Mesothelial cell of epicardium (in vitro differentiated cells): Measurements from ENCODE around the gene MPST. TPM values are rescaled to one million over a fixed set of nuclear protein-coding genes. Genes with fewer than 3 reads are reported as not detected.
"Not testable (repeated sequence)": the region's sequence is repeated elsewhere in the genome, so short reads cannot be mapped to it uniquely, and the experiment has no call there.

ENCODE experiments used
- DNase-seq, 2 experiments: peaks; one replicate each; pipeline ENCODE4 v3.0.0; 2021; ENCODE audit warnings: low spot score in 2 of 2; ENCODE audit not compliant: unreplicated experiment in 2 of 2
- H3K27ac Mint-ChIP-seq: 2 replicates; pipeline ENCODE4 v1.8.0; 2021; ENCODE audit warnings: mixed read lengths
- H3K27me3 Mint-ChIP-seq: 2 replicates; pipeline ENCODE4 v1.8.0; 2021; ENCODE audit warnings: low read depth, mixed read lengths
- H3K36me3 Mint-ChIP-seq: 2 replicates; pipeline ENCODE4 v1.8.0; 2021; ENCODE audit warnings: mixed read lengths
- H3K4me1 Mint-ChIP-seq: 2 replicates; pipeline ENCODE4 v1.8.0; 2021; ENCODE audit warnings: mixed read lengths
- H3K4me3 Mint-ChIP-seq: 2 replicates; pipeline ENCODE4 v1.8.0; 2021; ENCODE audit warnings: mild to moderate bottlenecking, moderate library complexity, mixed read lengths
- H3K9me3 Mint-ChIP-seq: 2 replicates; pipeline ENCODE4 v1.8.0; 2021; ENCODE audit warnings: mixed read lengths
- total RNA-seq: library from RNA; stranded (reverse); gene quantifications from 3 replicates; pipeline ENCODE4 v1.2.1, GENCODE V29; 2021
- TF ChIP-seq, protein P1 (sequence below): fragments of 200-600 bp; sonication (generic); IDR thresholded peaks from one replicate; pipeline ENCODE4 v1.5.0; 2021; ENCODE audit warnings: antibody characterized with exemption; ENCODE audit not compliant: unreplicated experiment

Gene MPST
- total RNA-seq, 1 donor from 2014 or later = 55.8 TPM

DNA sequence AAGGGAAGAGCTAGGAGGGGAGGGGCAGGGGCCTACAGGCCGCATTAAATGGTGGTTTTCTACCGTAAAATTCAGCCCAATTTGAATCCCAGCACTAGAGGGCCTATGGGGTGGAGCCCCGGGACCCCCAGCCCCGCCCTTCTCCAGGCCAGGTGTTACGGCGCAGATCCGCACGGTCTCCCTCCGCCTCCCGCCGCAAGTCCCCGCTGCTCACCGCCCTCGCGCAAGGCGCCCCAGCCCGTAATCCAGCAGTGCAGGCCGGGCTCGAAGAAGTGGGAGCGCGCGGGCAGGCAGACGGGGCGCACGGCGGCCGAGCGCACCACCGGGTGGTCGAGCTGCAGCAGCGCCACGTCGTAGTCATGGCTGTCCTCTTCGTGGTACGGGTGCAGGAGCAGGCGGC, 49.3 kb downstream of the MPST start:
- peaks cover 2% of the 10 kb centered on the region for H3K4me1 Mint-ChIP-seq
- TF ChIP-seq, protein P1, sequence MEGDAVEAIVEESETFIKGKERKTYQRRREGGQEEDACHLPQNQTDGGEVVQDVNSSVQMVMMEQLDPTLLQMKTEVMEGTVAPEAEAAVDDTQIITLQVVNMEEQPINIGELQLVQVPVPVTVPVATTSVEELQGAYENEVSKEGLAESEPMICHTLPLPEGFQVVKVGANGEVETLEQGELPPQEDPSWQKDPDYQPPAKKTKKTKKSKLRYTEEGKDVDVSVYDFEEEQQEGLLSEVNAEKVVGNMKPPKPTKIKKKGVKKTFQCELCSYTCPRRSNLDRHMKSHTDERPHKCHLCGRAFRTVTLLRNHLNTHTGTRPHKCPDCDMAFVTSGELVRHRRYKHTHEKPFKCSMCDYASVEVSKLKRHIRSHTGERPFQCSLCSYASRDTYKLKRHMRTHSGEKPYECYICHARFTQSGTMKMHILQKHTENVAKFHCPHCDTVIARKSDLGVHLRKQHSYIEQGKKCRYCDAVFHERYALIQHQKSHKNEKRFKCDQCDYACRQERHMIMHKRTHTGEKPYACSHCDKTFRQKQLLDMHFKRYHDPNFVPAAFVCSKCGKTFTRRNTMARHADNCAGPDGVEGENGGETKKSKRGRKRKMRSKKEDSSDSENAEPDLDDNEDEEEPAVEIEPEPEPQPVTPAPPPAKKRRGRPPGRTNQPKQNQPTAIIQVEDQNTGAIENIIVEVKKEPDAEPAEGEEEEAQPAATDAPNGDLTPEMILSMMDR = no peak
- H3K36me3 Mint-ChIP-seq = no peaks in the 10 kb centered on the region
- H3K4me3 Mint-ChIP-seq = no peak overlapping the region
- no peaks in the 10 kb centered on the region for H3K9me3 Mint-ChIP-seq
- no peak overlapping the region for H3K27ac Mint-ChIP-seq
- peaks cover 28% of the 10 kb centered on the region for H3K27me3 Mint-ChIP-seq
- DNase-seq = peak in 1 of 2 experiments; percentile 60

DNA sequence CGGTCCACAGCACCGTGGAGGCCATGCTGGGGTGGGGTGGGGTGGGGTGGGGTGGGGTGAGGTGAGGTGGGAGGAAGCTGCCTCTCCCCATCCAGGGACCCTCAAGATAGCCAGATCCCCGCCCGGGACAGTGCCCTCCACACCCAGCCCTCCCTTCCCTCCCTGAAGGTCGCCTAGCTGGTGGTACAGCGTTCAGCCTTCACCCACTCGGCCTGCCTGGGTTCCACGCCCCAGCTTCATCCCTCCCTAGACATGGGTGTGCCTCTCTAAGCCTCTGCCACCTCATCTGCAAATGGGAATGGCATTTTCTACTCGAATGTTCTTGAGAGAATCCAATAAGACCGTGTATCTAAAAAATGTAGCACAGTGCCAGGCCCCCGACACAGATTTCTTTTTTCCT, 49.8 kb downstream of the MPST start:
- Mint-ChIP-seq H3K27me3 (peaks cover 28% of the 10 kb centered on the region), H3K9me3 (no peaks in the 10 kb centered on the region), H3K4me1 (peaks cover under 1% of the 10 kb centered on the region), H3K4me3 (no peak overlapping the region), H3K27ac (no peak overlapping the region), H3K36me3 (no peaks in the 10 kb centered on the region)
- no peak for DNase-seq
- TF ChIP-seq, protein P1 = no peak

DNA sequence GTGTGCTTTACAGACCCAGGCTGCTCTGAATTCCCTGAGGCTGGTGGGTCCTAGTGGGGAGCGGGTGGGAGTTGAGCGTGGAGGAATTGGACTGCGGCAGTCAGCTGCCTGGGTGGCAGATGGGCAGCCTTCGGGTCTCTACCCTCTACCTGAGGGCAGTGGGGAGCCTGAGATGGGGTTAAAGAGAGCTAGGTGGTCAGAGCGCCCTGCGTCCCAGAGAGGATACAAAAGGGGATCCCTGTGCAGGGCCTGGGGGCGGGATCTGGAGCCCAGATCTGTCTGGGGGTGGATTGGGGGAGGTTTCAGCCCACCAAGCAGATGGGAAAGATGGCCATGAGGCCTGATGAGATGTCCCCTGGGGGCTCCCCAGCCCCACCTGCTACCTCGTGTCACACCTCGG, 50.2 kb downstream of the MPST start:
- no peak overlapping the region for H3K4me3 Mint-ChIP-seq
- no peaks in the 10 kb centered on the region for H3K36me3 Mint-ChIP-seq
- no peaks in the 10 kb centered on the region for H3K4me1 Mint-ChIP-seq
- TF ChIP-seq, protein P1 = no peak
- H3K27ac Mint-ChIP-seq = no peak overlapping the region
- DNase-seq = no peak
- H3K9me3 Mint-ChIP-seq = no peaks in the 10 kb centered on the region
- H3K27me3 Mint-ChIP-seq = peaks cover 28% of the 10 kb centered on the region

DNA sequence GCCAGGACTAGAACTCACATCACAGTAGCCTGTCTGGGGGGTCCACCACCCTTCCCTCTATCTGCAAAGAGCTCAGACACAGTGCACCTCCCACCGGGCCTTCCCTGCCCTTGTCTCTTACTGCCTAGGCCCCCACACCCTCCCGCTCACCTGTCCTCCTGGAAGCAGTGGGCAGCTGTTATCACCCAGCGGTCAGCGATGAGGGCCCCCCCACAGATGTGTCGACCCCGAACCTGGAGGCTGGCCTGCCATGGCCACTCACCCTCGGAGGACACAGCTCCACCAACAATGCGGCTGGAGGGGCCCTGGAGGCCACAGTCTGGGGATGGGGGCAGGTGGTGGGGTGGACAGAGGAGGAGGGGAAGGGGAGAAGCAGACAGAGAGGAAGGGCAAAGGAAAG, 50.8 kb downstream of the MPST start:
- H3K27me3 Mint-ChIP-seq = peaks cover 28% of the 10 kb centered on the region
- H3K4me1 Mint-ChIP-seq = no peaks in the 10 kb centered on the region
- H3K36me3 Mint-ChIP-seq = no peaks in the 10 kb centered on the region
- no peaks in the 10 kb centered on the region for H3K9me3 Mint-ChIP-seq
- no peak overlapping the region for H3K4me3 Mint-ChIP-seq
- TF ChIP-seq, protein P1 = no peak
- no peak overlapping the region for H3K27ac Mint-ChIP-seq
- DNase-seq = no peak

DNA sequence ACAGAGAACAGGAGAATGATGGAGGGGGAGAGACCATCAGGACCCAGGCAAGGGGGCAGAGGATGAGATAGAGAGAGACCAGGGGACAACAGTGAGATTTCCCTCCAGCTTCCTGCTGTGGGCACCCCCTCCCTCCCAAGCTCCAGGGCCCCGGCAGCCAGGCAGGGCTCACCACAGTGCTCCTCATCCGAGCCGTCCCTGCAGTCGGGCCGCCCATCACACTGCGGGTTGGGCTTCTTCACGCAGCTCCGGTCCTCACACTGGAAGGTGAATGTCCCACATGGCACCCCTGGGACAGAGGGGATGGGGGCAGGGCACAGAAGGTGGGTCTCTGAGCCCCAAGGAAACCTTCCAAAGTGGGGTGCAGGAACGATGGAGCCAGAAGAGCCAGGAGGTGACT, 51.2 kb downstream of the MPST start:
- no peaks in the 10 kb centered on the region for H3K4me1 Mint-ChIP-seq
- no peaks in the 10 kb centered on the region for H3K9me3 Mint-ChIP-seq
- H3K27ac Mint-ChIP-seq = no peak overlapping the region
- H3K27me3 Mint-ChIP-seq = peaks cover 28% of the 10 kb centered on the region
- no peak overlapping the region for H3K4me3 Mint-ChIP-seq
- no peaks in the 10 kb centered on the region for H3K36me3 Mint-ChIP-seq
- no peak for DNase-seq
- TF ChIP-seq, protein P1 = no peak

DNA sequence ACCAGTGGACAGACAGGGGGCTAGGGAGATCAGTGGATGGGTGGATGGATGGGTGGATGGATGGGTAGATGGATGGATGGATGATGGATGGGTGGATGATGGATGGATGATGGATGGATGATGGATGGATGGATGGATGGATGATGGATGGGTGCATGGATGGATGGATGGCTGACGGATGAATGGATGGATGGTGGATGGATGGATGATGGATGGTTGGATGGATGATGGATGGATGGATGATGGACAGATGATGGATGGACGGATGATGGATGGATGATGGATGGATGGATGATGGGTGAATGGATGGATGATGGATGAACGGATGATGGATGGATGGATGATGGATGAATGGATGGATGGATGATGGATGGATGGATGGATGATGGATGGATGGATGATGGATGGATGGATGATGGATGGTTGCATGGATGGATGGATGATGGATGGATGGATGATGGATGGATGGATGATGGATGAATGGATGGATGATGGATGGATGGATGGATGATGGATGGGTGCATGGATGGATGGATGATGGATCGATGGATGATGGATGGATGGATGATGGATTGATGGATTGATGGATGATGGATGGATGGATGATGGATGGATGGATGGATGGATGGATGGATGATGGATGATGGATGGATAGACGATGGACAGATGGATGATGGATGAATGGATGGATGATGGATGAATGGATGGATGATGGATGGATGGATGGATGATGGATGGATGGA, 52.5 kb downstream of the MPST start:
- H3K27me3 Mint-ChIP-seq = peaks cover 22% of the 10 kb centered on the region

More for the DNA sequence above, 52.5 kb downstream of the MPST start:
- H3K4me3 Mint-ChIP-seq, H3K27ac Mint-ChIP-seq, H3K9me3 Mint-ChIP-seq, DNase-seq, H3K4me1 Mint-ChIP-seq, H3K36me3 Mint-ChIP-seq: not testable (repeated sequence)
